Measurements from ENCODE around the gene EFCAB12. TPM values are rescaled to one million over a fixed set of nuclear protein-coding genes. Genes with fewer than 3 reads are reported as not detected.
A peak's percentile ranks its signal among the peaks of the same experiment; 100 is the strongest.

Gene EFCAB12
- total RNA-seq, 2 donors from 2014 or later, result 6.2 to 13.7 TPM

GRCh38 chr3:129433565-129433964 lies 5.1 kb upstream of the EFCAB12 start:
- H3K36me3 ChIP-seq, result peaks cover 0 to 15% of the 10 kb centered on the region in 2 donors
- no peak overlapping the region for H3K4me3 ChIP-seq

GRCh38 chr3:129432671-129433070 lies 4.2 kb upstream of the EFCAB12 start:
- intact Hi-C loops (cut with DNase I), result no loop called here
- no peak overlapping the region for H3K27ac ChIP-seq
- peaks cover 0 to 15% of the 10 kb centered on the region in 2 donors for H3K36me3 ChIP-seq
- no peaks in the 10 kb centered on the region for H3K9me3 ChIP-seq
- no peak for TF ChIP-seq POLR2AphosphoS5 (IDR thresholded peaks at IDR 0.05)
- no peak for TF ChIP-seq POLR2A (IDR thresholded peaks at IDR 0.05)
- TF ChIP-seq CTCF (IDR thresholded peaks at IDR 0.05), result no peak
- H3K27me3 ChIP-seq (replicated peaks; ENCODE audit: insufficient read depth), result no peaks in the 10 kb centered on the region
- peaks cover 9% of the 10 kb centered on the region for H3K4me1 ChIP-seq (replicated peaks)
- no peak overlapping the region for H3K4me3 ChIP-seq
- DNase-seq (ENCODE audit: low spot score), result no peak

More at GRCh38 chr3:129433565-129433964, 5.1 kb upstream of the EFCAB12 start:
- no peak overlapping the region for H3K27ac ChIP-seq
- H3K9me3 ChIP-seq, result no peaks in the 10 kb centered on the region
- WGBS, result 85% methylated on average over 5 of the region's 5 CpGs
- intact Hi-C loops (cut with DNase I), result no loop called here
- DNase-seq (ENCODE audit: low spot score), result no peak
- no peaks in the 10 kb centered on the region for H3K27me3 ChIP-seq (replicated peaks; ENCODE audit: insufficient read depth)
- H3K4me1 ChIP-seq (replicated peaks), result peaks cover 12% of the 10 kb centered on the region
- TF ChIP-seq CTCF (IDR thresholded peaks at IDR 0.05) (no peak), POLR2AphosphoS5 (IDR thresholded peaks at IDR 0.05) (no peak)

- no peak for DNase-seq (ENCODE audit: low spot score)
- Histone ChIP-seq H3K4me1 (replicated peaks) (peaks cover 9% of the 10 kb centered on the region), H3K27me3 (replicated peaks; ENCODE audit: insufficient read depth) (no peaks in the 10 kb centered on the region), H3K27ac (no peak overlapping the region), H3K9me3 (no peaks in the 10 kb centered on the region), H3K36me3 (peaks cover 0 to 15% of the 10 kb centered on the region in 2 donors), H3K4me3 (no peak overlapping the region)
- intact Hi-C loops (cut with DNase I), result no loop called here
- 86% methylated on average over 7 of the region's 7 CpGs for WGBS
- TF ChIP-seq POLR2AphosphoS5 (IDR thresholded peaks at IDR 0.05) (no peak), CTCF (IDR thresholded peaks at IDR 0.05) (no peak)
Measured at GRCh38 chr3:129432036-129432435, 3.6 kb upstream of the EFCAB12 start.

- intact Hi-C loops (cut with DNase I), result no loop called here
- WGBS, result 86% methylated on average over 4 of the region's 4 CpGs
- H3K27ac ChIP-seq, result no peak overlapping the region
- no peaks in the 10 kb centered on the region for H3K27me3 ChIP-seq (replicated peaks; ENCODE audit: insufficient read depth)
- no peak overlapping the region for H3K4me3 ChIP-seq
- H3K36me3 ChIP-seq, result peaks cover 0 to 15% of the 10 kb centered on the region in 2 donors
- no peak for TF ChIP-seq POLR2AphosphoS5 (IDR thresholded peaks at IDR 0.05)
- TF ChIP-seq CTCF (IDR thresholded peaks at IDR 0.05), result no peak
- TF ChIP-seq POLR2A (IDR thresholded peaks at IDR 0.05), result no peak
- no peak for DNase-seq (ENCODE audit: low spot score)
- H3K9me3 ChIP-seq, result no peaks in the 10 kb centered on the region
- H3K4me1 ChIP-seq (replicated peaks), result no peaks in the 10 kb centered on the region
Measured at GRCh38 chr3:129429602-129430001, 1.2 kb upstream of the EFCAB12 start.

GRCh38 chr3:129429080-129429451 lies 630 bp upstream of the EFCAB12 start:
- no peaks in the 10 kb centered on the region for H3K4me1 ChIP-seq (replicated peaks)
- H3K27me3 ChIP-seq (replicated peaks; ENCODE audit: insufficient read depth), result no peaks in the 10 kb centered on the region
- H3K36me3 ChIP-seq, result peaks cover 0 to 15% of the 10 kb centered on the region in 2 donors
- H3K9me3 ChIP-seq, result no peaks in the 10 kb centered on the region
- WGBS, result 71% methylated on average over 3 of the region's 3 CpGs
- H3K27ac ChIP-seq, result peak overlapping the region; percentile 68
- intact Hi-C loops (cut with DNase I), result no loop called here
- no peak for TF ChIP-seq CTCF (IDR thresholded peaks at IDR 0.05)
- no peak for DNase-seq (ENCODE audit: low spot score)
- H3K4me3 ChIP-seq, result peak overlapping the region in 1 of 2 donors; percentile 40
